Measurements from ENCODE around the gene HSPA4. TPM values are rescaled to one million over a fixed set of nuclear protein-coding genes. Genes with fewer than 3 reads are reported as not detected.

Gene HSPA4
- total RNA-seq, 4 donors from 2014 or later, result 34.3 to 64.2 (median 41.3) TPM

GRCh38 chr5:133030343-133031005, 21.3 kb upstream of the HSPA4 start:
- TF ChIP-seq CTCF (IDR thresholded peaks at IDR 0.05; ENCODE audit: low read depth), result no peak

GRCh38 chr5:133032852-133033742, 18.7 kb upstream of the HSPA4 start:
- TF ChIP-seq CTCF (IDR thresholded peaks at IDR 0.05; ENCODE audit: low read depth), result no peak

- TF ChIP-seq CTCF (IDR thresholded peaks at IDR 0.05; ENCODE audit: low read depth), result no peak
Observed at GRCh38 chr5:133034064-133034463, 17.7 kb upstream of the HSPA4 start.

GRCh38 chr5:133035224-133035623, 16.6 kb upstream of the HSPA4 start:
- no peak for TF ChIP-seq CTCF (IDR thresholded peaks at IDR 0.05; ENCODE audit: low read depth)

DNA sequence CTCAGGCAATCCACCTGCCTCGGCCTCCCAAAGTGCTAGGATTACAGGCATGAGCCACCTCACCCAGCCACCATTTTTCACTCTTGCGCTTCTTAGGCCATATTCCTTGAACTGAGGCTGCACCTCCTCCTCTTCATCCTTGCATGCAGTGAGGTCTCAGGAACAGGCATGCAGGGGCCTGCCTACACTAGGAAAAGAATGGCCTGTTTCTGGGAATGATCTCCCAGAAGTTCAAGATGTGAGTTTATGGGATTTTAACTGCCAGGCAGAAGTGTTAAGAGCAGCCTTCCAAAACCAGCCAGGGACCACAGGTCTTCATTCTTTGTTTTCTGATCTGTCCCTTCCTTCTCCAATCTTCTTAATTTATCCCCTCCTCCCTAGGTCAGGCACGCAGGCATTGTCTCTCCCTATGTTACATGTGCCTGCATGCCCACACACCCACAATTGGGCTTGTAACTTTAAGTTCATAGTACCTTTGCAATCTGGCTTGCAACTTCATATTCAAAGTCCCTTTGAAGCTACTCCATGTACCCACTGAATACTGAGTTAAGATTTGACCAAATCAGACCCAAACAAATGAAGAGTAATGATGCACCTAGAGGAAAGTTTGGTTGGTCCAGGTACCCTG, 10.5 kb upstream of the HSPA4 start:
- TF ChIP-seq CTCF (IDR thresholded peaks at IDR 0.05; ENCODE audit: low read depth), result no peak

- no peak for TF ChIP-seq CTCF (IDR thresholded peaks at IDR 0.05; ENCODE audit: low read depth)
Observed at GRCh38 chr5:133041910-133042309, 9.9 kb upstream of the HSPA4 start.

GRCh38 chr5:133047404-133047803, 4.4 kb upstream of the HSPA4 start:
- TF ChIP-seq CTCF (IDR thresholded peaks at IDR 0.05; ENCODE audit: low read depth), result no peak

Measured in subcutaneous adipose tissue (tissue), 4 donors.